GM18873 (cell line): ENCODE data around the gene TRIM40.

Experiments used
- ATAC-seq: cut with Tn5 transposase; IDR thresholded peaks from one replicate; pipeline ENCODE4 v1.9.1; 2021; ENCODE audit warnings: mild to moderate bottlenecking, moderate library complexity, moderate number of reproducible peaks; ENCODE audit not compliant: unreplicated experiment, low FRiP score

Gene TRIM40

DNA sequence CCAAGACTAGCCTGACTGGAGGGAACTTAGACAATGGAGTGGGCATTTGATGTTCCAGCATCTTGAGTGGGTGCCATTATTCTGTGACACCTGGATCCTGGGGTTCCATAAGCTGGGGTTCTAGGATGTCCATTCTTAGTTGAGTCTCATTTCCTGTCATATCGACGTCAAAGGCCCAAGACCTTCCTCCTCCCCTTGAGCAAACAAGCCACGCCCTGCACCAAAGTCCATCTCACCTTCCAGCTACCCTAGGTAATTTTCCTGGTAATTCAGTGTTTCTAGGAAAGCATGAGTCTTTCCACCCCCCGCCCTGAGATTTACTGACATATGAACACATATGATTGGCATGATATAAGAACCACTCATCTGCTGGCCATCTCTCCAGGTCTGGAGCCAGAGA, at the start of gene TRIM40:
TRIM40 (plus strand) TSS at position 384 of the 400 bp plus-strand sequence. CDS start 897 bp downstream, outside the sequence.
- ATAC-seq, result no peak

DNA sequence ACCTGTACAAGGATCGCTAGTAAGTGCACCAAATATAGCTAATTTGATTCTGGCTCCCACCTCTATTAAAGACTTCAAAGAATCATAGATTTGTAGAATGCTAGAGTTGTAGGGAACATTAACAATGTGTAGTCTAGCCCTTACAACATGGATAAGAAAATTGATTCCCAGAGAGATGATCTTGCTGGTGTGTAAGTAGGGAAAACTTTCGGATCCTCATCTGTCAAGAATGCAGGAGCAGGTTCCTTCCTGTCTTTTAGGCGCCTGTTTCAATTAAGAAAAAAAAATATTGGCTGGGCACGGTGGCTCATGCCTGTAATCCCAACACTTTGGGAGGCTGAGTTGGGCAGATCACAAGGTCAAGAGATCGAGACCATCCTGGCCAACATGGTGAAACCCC, 48.1 kb upstream of the TRIM40 start:
- ATAC-seq, result no peak

DNA sequence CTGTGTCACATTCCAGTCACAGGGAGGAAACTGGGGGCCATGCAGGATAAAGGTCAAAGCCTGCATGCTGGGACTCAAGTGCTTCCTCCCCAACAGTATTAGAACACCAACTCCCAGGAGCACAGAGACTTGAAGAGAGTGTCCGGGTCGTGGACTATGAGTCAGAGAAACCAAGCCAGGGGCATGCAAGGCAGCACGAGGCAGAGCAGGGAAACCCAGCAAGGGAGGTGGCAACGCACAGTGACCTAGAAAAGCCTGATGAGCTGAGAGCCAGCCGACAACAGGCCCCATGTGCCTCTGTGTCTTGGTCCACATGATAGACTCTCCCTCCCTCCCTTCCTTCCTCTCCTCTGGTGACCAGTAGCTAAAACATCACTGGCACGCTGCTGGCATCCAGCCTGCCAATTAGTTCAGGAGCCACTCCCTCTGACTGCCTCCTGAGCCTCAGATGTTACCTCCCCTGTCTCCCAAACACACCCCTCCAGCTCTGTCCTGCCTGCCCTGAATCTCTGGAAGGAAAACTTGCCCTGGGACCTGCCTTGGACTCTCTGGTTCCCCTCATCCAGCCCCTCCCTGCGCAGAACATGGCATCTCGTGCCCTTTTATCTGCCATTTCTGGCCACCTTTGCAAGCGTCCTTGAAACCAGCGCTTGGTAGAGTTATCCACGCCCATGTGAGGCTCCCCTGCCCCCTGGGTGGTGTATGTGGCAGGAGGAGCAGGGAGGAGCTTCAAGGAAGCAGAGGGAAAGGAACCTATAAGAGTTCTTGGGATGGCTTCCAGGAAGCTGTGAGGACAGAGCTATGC, 44.2 kb upstream of the TRIM40 start:
- ATAC-seq, result no peak

- ATAC-seq, result no peak
Measured at GRCh38 chr6:30092852-30093543, 42.9 kb upstream of the TRIM40 start.

DNA sequence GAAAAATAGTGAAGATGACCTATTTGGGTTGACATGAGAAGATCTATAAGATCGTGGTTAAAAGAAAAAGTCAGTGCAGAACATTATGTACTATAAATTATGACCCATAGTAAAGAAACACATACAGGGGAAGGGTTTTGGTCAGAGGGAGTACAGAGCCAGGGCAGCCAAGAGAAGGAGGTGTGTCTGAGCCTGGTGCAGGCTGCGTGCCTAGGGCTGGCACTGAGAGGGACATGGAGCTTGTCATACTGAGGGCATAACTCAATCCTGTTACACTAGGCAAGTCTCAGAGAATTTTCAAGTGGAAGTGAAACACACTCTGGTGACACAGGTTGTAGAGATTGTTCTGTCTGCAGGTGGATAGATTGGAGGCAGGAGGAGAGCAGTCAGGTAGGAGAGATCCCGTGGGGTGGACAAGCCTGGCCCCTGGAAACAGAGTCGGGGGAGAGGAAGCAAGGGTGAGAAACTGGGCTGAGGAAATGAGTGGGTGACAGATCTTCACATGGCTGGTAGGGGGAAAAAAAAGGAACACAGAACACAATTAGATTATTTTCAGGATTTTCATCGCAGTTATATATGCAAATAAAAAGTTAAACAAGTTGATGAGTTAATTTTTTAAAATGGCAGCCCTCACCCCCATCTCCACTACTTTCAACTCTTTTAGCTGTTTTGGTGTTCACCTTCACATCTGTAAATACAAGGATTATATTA, 41.8 kb upstream of the TRIM40 start:
- ATAC-seq, result no peak

GRCh38 chr6:30096829-30097228, 39.1 kb upstream of the TRIM40 start:
- ATAC-seq, result no peak

- ATAC-seq, result no peak
Measured at GRCh38 chr6:30097902-30098768, 37.8 kb upstream of the TRIM40 start.

- ATAC-seq, result no peak
Measured at GRCh38 chr6:30100154-30100553, 35.8 kb upstream of the TRIM40 start.

- no peak for ATAC-seq
Measured at GRCh38 chr6:30100585-30101443, 35.1 kb upstream of the TRIM40 start.

DNA sequence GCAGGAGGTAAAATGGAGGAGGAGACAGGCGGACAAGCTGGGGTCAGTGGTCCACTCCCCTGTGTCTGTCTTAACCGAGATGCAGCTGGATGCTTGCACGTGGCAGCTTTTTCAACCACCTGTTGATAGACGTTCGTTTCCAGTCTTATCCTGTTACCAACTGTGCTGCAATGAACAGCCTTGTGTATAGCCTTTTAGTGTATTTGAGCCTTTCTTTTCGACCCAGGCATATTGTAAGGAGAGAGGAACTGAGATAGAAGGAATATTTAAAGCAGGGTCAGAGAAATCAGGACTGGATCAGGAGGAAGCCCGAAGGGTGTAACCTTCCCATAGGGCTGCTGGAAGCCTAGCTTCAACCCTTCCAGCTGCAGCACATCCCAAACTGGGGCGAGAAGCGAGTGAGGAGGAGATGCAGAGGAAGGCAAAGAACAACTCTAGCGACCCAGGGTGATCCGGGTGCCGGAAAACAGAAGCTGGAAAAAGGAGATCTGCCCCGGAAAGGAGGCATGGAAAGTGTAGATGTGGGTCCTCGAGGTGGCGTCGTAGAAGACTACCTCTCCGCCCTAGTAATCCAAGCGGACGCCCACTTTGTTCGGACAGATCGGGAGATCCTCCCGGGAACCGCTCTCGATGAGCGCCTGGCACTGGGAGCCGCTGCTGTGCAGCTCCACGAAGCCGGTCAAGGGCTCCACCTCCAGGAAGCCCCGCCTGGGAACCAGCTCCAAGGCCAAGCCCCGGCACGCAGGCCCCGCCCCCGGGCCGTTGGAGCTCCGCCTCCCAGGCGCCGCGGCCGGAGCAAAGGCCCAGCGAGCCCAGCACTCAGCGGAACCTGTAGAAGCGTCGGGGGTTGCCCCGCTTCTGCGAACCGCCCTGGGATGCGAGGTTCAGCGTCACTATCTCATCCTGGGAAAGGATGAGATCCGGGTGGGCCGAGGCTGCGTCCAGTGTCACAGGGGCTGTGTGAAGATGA, 34.2 kb upstream of the TRIM40 start:
- no peak for ATAC-seq

- ATAC-seq, result no peak
Measured at GRCh38 chr6:30102414-30102969, 33.4 kb upstream of the TRIM40 start.

- no peak for ATAC-seq
Measured at GRCh38 chr6:30102970-30103871, 32.7 kb upstream of the TRIM40 start.

- no peak for ATAC-seq
Measured at GRCh38 chr6:30103872-30104179, 32.1 kb upstream of the TRIM40 start.

DNA sequence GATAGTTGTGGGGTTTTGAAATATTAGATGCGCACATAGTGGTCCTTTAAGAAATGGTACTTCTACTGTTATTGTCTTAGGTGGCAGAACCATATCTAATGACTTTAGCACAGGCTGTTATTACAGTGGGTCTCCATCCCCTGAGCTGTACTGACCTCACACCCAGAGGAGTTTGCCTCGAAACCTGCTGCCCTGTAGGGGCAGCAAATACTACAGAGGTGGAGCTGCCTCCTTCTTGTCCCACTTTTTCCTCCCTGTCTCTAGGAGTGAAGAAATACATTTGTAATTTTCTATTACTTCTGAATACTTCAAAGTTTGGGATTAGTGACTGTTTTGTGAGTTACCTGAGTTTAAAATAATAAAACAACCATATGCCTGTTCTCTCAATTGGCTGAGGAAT, 31.3 kb upstream of the TRIM40 start:
- ATAC-seq, result no peak

GRCh38 chr6:30111266-30111856, 24.6 kb upstream of the TRIM40 start:
- no peak for ATAC-seq

DNA sequence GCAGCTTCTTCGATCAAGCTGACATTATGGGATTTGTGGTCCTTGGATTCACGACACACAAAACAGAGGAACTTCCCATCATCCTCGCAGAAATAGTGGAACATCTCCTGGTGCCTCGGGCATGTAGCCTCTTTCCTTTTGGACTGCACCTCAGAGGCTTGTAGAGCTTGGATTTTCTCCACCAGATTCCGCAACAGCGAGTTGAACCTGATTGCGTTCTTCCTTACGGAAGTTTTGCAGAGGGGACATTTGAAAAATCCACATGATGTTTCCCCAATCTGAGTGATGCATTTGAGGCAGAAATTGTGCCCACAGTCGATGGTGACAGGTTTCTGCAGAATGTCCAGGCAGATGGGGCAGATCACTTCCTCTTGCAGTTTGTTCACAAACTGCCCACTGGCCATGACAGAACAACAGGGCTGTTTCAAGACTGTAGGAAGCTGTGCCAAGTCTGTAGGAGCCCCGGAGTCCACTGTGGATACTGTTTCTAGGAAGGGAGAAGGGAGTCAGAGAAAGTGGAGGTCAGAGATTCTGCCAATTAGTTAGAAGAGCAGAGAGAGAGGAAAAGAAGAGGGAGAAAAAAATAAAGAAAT, 23.4 kb upstream of the TRIM40 start:
- no peak for ATAC-seq
